Mesenchymal stem cell (in vitro differentiated cells and primary cell): ENCODE measurements around the gene NOP9.

Source experiments
- DNase-seq: peaks from one replicate; pipeline ENCODE4 v3.0.0-alpha.2; 2013
- H2AFZ ChIP-seq: one replicate; pipeline ENCODE4 v1.6.1; 2013; ENCODE audit warnings: low read depth, mild to moderate bottlenecking, control low read depth, inconsistent platforms, low read length, moderate library complexity
- H2AK5ac ChIP-seq: 2 replicates; pipeline ENCODE4 v1.6.1; 2013; ENCODE audit warnings: low read length, moderate library complexity, mild to moderate bottlenecking, inconsistent platforms; ENCODE audit not compliant: severe bottlenecking
- H2BK120ac ChIP-seq: one replicate; pipeline ENCODE4 v1.6.1; 2013; ENCODE audit warnings: low read depth, mild to moderate bottlenecking, inconsistent platforms, low read length, moderate library complexity
- H2BK12ac ChIP-seq, 2 experiments: one replicate each; pipeline ENCODE4 v1.6.1; 2013; ENCODE audit warnings: inconsistent platforms in 2 of 2, low read length in 2 of 2, mild to moderate bottlenecking in 2 of 2, moderate library complexity in 2 of 2, control low read depth in 1 of 2
- H2BK15ac ChIP-seq: one replicate; pipeline ENCODE4 v1.6.1; 2013; ENCODE audit warnings: mild to moderate bottlenecking, low read depth, inconsistent platforms; ENCODE audit not compliant: poor library complexity, severe bottlenecking
- H2BK5ac ChIP-seq: 2 replicates; pipeline ENCODE4 v1.6.1; 2013; ENCODE audit warnings: low read depth, mild to moderate bottlenecking, low read length, control low read depth, inconsistent platforms; ENCODE audit not compliant: poor library complexity, severe bottlenecking
- H3K14ac ChIP-seq, 2 experiments: one replicate each; pipeline ENCODE4 v1.6.1; 2013; ENCODE audit warnings: inconsistent platforms in 2 of 2, low read length in 2 of 2, control low read depth in 1 of 2, mild to moderate bottlenecking in 1 of 2, moderate library complexity in 1 of 2
- H3K18ac ChIP-seq, 2 experiments: one replicate each; pipeline ENCODE4 v1.6.1; 2013; ENCODE audit warnings: inconsistent platforms in 2 of 2, low read length in 2 of 2, control low read depth in 1 of 2, low read depth in 1 of 2, mild to moderate bottlenecking in 1 of 2
- H3K23ac ChIP-seq, 2 experiments: one replicate each; pipeline ENCODE4 v1.6.1; 2013; ENCODE audit warnings: inconsistent platforms in 2 of 2, low read length in 2 of 2, mild to moderate bottlenecking in 2 of 2, moderate library complexity in 2 of 2, control low read depth in 1 of 2
- H3K27ac ChIP-seq: 2 replicates; pipeline ENCODE4 v1.5.1; 2013; ENCODE audit warnings: mild to moderate bottlenecking, moderate library complexity, low read length, control low read depth, inconsistent platforms; ENCODE audit not compliant: poor library complexity, severe bottlenecking
- H3K27me3 ChIP-seq, 2 experiments: 2 replicates each; pipeline versions ENCODE4 v1.6.1 to v1.7.0; 2013; ENCODE audit warnings: low read length in 2 of 2, mild to moderate bottlenecking in 2 of 2, moderate library complexity in 2 of 2, control low read depth in 1 of 2, inconsistent platforms in 1 of 2; ENCODE audit not compliant: control insufficient read depth in 1 of 2, insufficient read depth in 1 of 2
- H3K36me3 ChIP-seq, 2 experiments: 2 replicates each; pipeline versions ENCODE4 v1.6.1 to v1.7.0; 2013; ENCODE audit warnings: low read length in 2 of 2, control low read depth in 1 of 2, inconsistent platforms in 1 of 2, low read depth in 1 of 2, mild to moderate bottlenecking in 1 of 2; ENCODE audit not compliant: insufficient read depth in 2 of 2, control insufficient read depth in 1 of 2
- H3K4ac ChIP-seq, 2 experiments: one replicate each; pipeline ENCODE4 v1.6.1; 2013; ENCODE audit warnings: inconsistent platforms in 2 of 2, low read length in 2 of 2, mild to moderate bottlenecking in 2 of 2, moderate library complexity in 2 of 2, control low read depth in 1 of 2, low read depth in 1 of 2
- H3K4me1 ChIP-seq: 2 replicates; pipeline ENCODE4 v1.6.1; 2013; ENCODE audit warnings: low read depth, low read length, control low read depth; ENCODE audit not compliant: control insufficient read depth, insufficient read depth
- H3K4me2 ChIP-seq: 2 replicates; pipeline ENCODE4 v1.6.1; 2013; ENCODE audit warnings: low read length, mild to moderate bottlenecking, inconsistent platforms; ENCODE audit not compliant: poor library complexity, severe bottlenecking
- H3K4me3 ChIP-seq, 2 experiments: 2 replicates each; pipeline versions ENCODE4 v1.5.1 to v1.7.0; 2013; ENCODE audit warnings: low read length in 2 of 2, mild to moderate bottlenecking in 2 of 2, control low read depth in 1 of 2, low read depth in 1 of 2; ENCODE audit not compliant: insufficient read depth in 1 of 2
- H3K79me1 ChIP-seq: replicated peaks from 2 replicates; pipeline ENCODE4 v1.6.1; 2013; ENCODE audit warnings: mild to moderate bottlenecking, control low read depth, low read length, inconsistent platforms; ENCODE audit not compliant: poor library complexity, severe bottlenecking
- H3K9ac ChIP-seq: 2 replicates; pipeline ENCODE4 v1.7.0; 2013; ENCODE audit warnings: mild to moderate bottlenecking, low read length, moderate library complexity
- H3K9me3 ChIP-seq: 2 replicates; pipeline ENCODE4 v1.7.0; 2013; ENCODE audit warnings: mild to moderate bottlenecking, low read length; ENCODE audit not compliant: control insufficient read depth
- H4K8ac ChIP-seq: one replicate; pipeline ENCODE4 v1.6.1; 2013; ENCODE audit warnings: inconsistent platforms, mild to moderate bottlenecking, low read length, moderate library complexity
- H4K91ac ChIP-seq: one replicate; pipeline ENCODE4 v1.6.1; 2013; ENCODE audit warnings: mild to moderate bottlenecking, low read length, inconsistent platforms
- WGBS: methylation state at CpG from one replicate; pipeline ENCODE4 v1.1.7; 2013; ENCODE audit warnings: mixed read lengths; 5-methylcytosine and 5-hydroxymethylcytosine counted together

The NOP9 gene

DNA sequence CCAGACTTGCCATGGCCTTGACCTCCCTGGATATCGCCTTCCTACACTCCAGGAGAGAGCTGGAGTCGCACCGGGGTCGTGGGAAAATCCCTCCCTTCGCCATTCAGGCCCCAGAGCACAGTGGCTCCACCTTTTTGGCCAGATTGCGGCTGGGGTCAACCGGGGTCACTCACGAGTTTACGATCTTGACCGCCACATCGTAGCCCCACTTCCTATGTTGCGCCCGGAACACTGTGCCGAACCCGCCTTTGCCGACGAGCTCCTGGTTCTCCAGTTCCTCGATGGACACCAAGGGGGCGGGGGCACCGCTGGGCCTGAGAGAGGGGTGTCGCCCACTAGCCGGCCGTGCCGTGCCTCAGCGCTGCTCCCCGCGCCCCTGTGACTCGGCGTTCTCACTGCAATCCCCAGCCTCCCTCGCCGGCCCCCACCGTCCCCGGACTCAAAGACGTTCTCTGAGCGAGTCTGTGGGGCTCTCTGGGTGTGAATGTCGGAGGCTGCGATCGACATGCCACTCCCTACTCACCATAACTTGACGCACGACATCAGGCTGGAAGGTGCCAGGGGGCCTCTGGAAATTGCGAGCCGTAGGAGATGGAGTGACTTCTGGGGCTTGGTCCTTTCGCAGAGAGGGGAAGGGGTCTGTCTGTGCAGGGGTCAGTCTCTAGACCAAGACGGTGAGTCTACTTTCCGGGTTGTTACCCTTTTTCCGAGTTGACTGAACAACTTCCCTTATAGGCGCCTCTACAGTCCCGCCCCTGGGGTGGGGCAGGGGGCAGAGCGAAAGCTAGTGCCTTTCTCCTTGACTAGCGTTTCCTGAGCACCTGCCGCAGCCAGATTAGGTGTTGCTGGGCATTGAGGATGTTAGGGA, 39.9 kb downstream of the NOP9 start, which contains the start of gene RIPK3:
Gene RIPK3 (minus strand): TSS at position 708 of the 868 bp plus-strand sequence. CDS start 165 bp downstream, at position 543.
- H4K8ac ChIP-seq = peak within 1 kb of the TSS; percentile 73
- DNase-seq = peak; percentile 20
- H3K4ac ChIP-seq = no peak within 1 kb of the TSS
- no peak within 1 kb of the TSS for H2BK120ac ChIP-seq
- 9% methylated on average over 38 of the region's 51 CpGs for WGBS
- H3K79me1 ChIP-seq = no peaks in the 10 kb centered on the region
- H3K9ac ChIP-seq = peak within 1 kb of the TSS; percentile 81
- peak within 1 kb of the TSS in 1 of 2 experiments; percentile 43 for H2BK12ac ChIP-seq
- H2BK5ac ChIP-seq = no peak within 1 kb of the TSS
- H2BK15ac ChIP-seq = no peak within 1 kb of the TSS
- H3K14ac ChIP-seq = peak within 1 kb of the TSS in 1 of 2 experiments; percentile 56
- H3K27ac ChIP-seq = no peak within 1 kb of the TSS
- peaks cover 29 to 58% of the 10 kb centered on the region in 2 experiments for H3K27me3 ChIP-seq
- peak within 1 kb of the TSS; percentile 83 for H3K4me2 ChIP-seq
- no peaks in the 10 kb centered on the region for H3K9me3 ChIP-seq
- peak within 1 kb of the TSS; percentile 30 for H2AFZ ChIP-seq
- H3K23ac ChIP-seq = peak within 1 kb of the TSS in 1 of 2 experiments; percentile 85
- peaks cover 26% of the 10 kb centered on the region for H3K4me1 ChIP-seq
- H3K18ac ChIP-seq = peak within 1 kb of the TSS in 1 of 2 experiments; percentile 82
- H3K36me3 ChIP-seq = peaks cover 4 to 18% of the 10 kb centered on the region in 2 experiments
- H3K4me3 ChIP-seq = peak within 1 kb of the TSS; percentile 52 to 91
- no peak within 1 kb of the TSS for H2AK5ac ChIP-seq
- no peak within 1 kb of the TSS for H4K91ac ChIP-seq

- no peak overlapping the region for H3K18ac ChIP-seq
- H3K4me2 ChIP-seq = no peak overlapping the region
- H2BK5ac ChIP-seq = no peak overlapping the region
- no peak overlapping the region for H4K91ac ChIP-seq
- no peak overlapping the region for H3K14ac ChIP-seq
- H4K8ac ChIP-seq = no peak overlapping the region
- H3K9ac ChIP-seq = no peak overlapping the region
- peaks cover 4 to 18% of the 10 kb centered on the region in 2 experiments for H3K36me3 ChIP-seq
- no peak overlapping the region for H3K23ac ChIP-seq
- H2BK12ac ChIP-seq = no peak overlapping the region
- H3K27ac ChIP-seq = no peak overlapping the region
- no peak overlapping the region for H2AK5ac ChIP-seq
- no peaks in the 10 kb centered on the region for H3K9me3 ChIP-seq
- no peak overlapping the region for H2AFZ ChIP-seq
- no peak overlapping the region for H3K4ac ChIP-seq
- WGBS = 80% methylated on average over 1 of the region's 1 CpG
- no peak overlapping the region for H2BK15ac ChIP-seq
- peaks cover 16% of the 10 kb centered on the region for H3K4me1 ChIP-seq
- H3K79me1 ChIP-seq = no peaks in the 10 kb centered on the region
- no peak overlapping the region for H2BK120ac ChIP-seq
- DNase-seq = no peak
- H3K27me3 ChIP-seq = peaks cover 23 to 57% of the 10 kb centered on the region in 2 experiments
- H3K4me3 ChIP-seq = no peak overlapping the region
These were observed 41.0 kb downstream of the NOP9 start for GRCh38 chr14:24340606-24341005.

GRCh38 chr14:24342889-24343288, 43.2 kb downstream of the NOP9 start:
- Histone ChIP-seq H2AFZ (no peak overlapping the region), H2AK5ac (no peak overlapping the region), H3K18ac (no peak overlapping the region), H2BK15ac (no peak overlapping the region), H3K23ac (no peak overlapping the region), H3K79me1 (no peaks in the 10 kb centered on the region), H2BK12ac (no peak overlapping the region), H3K27ac (no peak overlapping the region), H3K36me3 (peaks cover 4% of the 10 kb centered on the region in 2 experiments), H3K4me1 (peaks cover 10% of the 10 kb centered on the region), H4K8ac (no peak overlapping the region), H3K4me3 (no peak overlapping the region), H3K14ac (no peak overlapping the region), H3K27me3 (peaks cover 13 to 55% of the 10 kb centered on the region in 2 experiments), H2BK5ac (no peak overlapping the region), H3K9ac (no peak overlapping the region), H4K91ac (no peak overlapping the region), H3K4ac (no peak overlapping the region), H3K4me2 (no peak overlapping the region), H2BK120ac (no peak overlapping the region), H3K9me3 (no peaks in the 10 kb centered on the region)
- whole genome bisulfite sequencing = 100% methylated on average over 2 of the region's 4 CpGs
- DNase-seq = no peak
